Hindlimb muscle (tissue), 1 donor: ENCODE measurements around the gene NAALADL2. TPM values are rescaled to one million over a fixed set of nuclear protein-coding genes. Genes with fewer than 3 reads are reported as not detected.
A peak's percentile ranks its signal among the peaks of the same experiment; 100 is the strongest.
"Not testable (repeated sequence)": the region's sequence is repeated elsewhere in the genome, so short reads cannot be mapped to it uniquely, and the experiment has no call there.

Experiments used
- DNase-seq: peaks from one replicate; pipeline ENCODE4 v3.0.0-alpha.2; 2013
- polyA plus RNA-seq: library from polyadenylated mRNA; unstranded; fragments of 120-200 nt; gene quantifications from one replicate; pipeline ENCODE4 v1.2.1, GENCODE V29; 2013; ENCODE audit not compliant: insufficient read length

The NAALADL2 gene
- polyA plus RNA-seq, 1 donor: 5.5 TPM

DNA sequence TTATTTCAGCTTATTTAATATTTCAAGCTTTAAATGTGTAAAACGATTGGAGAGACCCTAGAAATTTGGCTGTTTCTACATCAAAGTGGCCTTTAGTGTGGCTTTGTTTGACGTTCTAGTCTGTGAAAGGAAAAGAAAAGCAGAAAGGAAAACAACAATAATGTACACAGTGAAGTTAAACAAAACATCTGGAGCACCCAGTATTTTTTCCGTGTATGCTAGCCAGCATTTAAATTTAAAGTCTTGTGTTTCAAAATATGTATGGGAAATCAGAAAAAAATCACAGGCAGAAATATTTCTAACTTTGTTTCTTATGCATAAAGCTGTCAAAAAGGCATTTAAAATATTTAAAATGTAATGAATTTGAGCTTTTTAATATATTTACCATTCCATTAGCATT lies 218.1 kb downstream of the NAALADL2 start:
- DNase-seq: peak; percentile 7

DNA sequence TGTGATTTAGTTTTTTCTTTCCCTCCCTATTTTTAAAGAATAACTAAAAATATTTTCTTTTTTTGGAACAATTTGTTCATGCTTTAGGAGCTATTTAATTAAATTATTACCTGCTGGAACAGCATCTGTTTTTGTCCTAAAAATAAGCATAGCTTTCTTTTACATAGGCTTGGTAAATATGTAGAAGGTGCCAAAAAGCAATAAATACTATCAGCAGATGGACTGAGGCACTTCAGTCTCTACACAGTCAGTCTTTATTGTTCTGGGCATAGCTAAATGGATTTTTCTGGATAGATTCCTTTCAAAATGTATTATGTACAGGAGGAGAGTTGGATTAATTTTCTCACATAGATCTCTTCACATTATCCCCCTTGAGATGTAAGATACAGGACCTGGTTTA lies 223.5 kb downstream of the NAALADL2 start:
- no peak for DNase-seq

DNA sequence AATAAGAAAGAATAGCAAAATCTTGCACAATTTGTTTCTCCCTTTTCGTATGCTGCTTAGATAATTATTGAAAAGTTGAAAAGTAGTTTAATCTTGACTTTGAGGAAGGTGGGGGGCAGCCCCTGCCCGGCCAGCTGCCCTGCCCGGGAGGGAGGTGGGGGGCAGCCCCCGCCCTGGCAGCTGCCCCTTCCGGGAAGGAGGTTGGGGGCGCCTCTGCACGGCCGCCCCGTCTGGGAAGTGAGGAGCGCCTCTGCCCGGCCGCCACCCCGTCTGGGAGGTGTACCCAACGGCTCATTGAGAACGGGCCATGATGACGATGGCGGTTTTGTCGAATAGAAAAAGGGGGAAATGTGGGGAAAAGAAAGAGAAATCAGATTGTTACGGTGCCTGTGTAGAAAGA lies 228.0 kb downstream of the NAALADL2 start:
- DNase-seq: not testable (repeated sequence)

DNA sequence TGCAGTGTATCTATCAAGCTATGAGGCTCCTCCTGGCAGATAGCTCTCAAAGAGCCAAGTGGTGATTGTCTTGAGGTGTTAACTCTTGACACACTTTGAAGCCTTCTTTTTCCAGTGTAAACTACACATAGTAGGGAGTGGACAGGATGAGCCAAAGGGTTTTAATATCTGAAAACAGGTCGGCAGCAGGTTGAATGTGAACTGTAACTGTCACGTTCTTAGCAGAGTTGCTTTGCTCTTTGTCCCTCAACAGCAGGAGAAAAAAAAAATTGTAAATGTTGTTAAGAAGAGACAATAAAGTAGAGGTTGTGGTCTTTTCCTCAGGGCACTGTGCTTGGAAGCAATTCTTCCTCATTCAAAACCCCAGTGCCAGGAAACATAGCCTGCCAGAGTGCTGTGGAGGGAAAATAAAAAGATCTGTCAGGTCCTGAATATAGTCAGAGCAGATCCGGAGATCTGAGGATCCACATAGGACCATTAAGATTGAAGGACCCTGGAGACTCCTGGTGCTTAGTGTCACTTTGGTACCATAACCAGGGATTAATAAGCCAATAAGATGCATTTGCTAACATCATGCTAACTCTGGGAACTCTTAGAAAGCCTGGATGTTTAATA lies 229.7 kb downstream of the NAALADL2 start:
- no peak for DNase-seq

DNA sequence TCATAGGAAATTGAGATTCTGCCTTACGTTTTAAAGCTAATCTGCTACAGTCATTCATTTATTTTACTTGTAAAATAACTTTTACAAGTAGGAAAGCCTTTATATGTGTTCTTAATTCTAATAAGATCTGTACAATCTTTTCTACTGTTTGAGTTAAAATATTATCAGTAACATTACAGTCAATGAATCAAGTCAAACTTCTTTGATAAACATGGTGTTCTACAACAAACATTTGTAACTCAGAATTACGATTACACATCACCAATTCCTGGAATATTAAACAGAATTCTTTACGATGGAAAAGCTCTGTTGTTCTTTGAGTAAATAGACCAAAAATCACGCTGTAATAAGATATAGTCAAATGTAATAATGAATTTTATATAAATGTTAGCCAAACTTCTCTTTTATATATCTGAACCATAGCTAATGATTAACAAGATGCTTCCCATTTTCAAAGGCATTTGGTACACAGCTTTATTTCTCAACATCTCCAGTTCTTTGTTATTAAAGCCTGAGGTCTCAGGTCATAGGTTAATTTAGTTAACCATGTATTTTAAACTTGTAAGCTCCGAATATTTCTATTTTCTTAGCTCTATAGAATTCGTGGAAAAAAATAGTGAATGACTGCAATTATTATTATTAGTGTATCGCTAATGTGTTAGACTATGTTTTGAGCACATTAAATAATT lies 232.4 kb downstream of the NAALADL2 start:
- DNase-seq: no peak

DNA sequence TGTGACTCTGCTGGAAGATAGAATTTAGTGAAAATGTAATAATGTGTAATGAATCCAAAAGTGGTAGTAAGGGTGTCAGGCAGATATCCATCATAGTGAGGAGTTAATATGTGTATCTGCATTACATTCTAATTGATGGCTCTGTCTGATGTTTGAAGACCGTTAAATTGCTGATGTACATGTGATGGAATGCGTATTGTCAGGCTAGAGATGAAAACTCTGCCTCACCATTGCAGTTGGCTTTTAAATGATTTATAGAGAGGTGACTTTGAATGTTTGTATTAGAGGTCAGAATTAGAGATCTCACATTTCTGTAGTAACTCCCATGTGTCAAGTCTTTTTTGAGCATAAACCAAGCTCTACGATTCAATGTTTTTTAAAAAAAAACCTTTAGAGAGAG lies 234.6 kb downstream of the NAALADL2 start:
- DNase-seq: no peak

DNA sequence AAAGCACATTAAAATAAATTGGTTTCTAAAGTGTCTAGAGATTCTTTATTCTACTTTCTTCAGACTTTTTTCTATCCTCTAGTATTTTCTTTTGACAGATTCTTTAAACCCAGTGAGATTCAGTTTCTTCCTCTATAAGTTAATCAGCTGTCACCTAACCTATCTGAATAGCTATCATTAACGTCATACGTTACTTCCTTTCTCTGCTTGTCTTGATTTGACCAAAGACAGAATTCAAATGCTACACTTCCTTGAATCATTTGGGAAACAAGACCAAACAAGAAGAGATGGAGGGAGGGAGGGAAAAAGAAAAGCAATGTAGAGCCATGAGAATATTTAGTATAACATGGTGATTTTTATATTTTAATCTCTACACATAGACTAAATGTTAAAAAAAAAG lies 235.2 kb downstream of the NAALADL2 start:
- no peak for DNase-seq

DNA sequence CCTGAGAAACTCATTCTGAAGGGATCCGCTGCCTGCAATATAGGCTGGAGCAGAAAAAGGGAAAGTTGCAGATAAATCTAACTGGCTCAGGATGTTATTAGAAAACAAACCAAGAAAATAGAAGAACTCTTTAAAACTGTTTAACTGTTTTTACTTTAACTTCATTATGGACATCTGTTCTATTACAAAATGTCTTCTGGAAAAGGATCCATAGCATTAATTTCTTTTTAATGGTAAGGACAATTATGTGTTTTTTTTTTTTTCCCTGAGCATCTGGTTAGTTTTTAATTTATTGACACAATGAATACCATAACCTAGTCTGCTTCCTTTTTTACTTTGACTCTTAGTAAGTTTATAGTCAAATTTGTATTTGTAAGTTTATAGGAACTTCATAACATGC lies 239.5 kb downstream of the NAALADL2 start:
- no peak for DNase-seq

DNA sequence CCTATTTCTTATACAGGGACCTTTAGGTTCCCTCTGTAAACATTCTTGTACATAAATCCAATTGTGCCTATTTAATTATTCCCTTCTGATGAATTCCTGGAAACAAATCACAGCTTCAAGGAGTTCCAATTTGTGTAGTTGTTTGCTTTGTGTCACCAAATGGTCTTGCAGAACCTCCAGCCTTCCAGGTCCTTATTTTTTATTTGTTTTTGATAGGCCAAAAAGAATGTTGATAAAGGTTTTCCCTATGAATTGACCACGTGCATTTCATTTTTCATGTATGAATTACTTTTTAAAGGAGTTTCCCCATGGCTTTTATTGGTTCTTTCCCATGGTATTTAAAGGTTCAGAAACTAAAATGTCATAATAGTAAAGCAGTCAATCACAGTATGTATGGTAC lies 243.0 kb downstream of the NAALADL2 start:
- DNase-seq: no peak

DNA sequence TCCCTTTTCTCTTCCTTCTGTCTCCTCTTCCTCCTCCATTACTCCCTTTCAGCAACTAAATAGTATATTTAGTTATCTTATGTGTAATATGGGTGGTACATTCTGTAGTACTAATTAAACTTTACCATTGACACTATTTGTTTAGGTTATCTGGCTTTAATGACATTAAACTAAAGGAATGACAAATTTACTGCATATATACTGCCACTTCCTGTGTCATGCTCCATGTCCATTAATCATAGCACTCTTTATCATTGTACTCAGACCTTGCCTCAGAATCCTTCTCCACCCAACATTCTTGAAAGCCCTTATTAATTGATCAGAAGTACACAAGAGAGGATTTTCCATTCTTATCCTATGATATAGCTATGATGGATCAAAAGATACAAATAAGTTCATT lies 244.2 kb downstream of the NAALADL2 start:
- no peak for DNase-seq

DNA sequence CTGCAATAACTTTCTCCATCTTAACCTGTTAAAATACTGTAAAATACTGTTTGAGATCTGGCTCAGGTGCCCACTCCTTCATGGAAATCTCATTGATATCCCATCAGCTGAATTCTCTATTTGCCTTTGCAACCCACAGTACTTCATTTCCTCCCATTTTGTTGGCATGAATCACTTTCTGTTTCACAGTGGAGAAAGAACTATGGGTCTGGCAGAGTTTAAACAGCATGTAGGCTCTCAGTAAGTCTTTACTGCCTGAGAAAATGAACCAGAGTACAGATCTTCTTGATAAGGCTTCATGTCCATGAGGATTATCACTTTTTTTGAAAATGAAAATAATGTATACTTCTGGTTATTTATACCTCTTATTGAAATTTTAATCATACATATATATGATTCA lies 245.9 kb downstream of the NAALADL2 start:
- DNase-seq: no peak

DNA sequence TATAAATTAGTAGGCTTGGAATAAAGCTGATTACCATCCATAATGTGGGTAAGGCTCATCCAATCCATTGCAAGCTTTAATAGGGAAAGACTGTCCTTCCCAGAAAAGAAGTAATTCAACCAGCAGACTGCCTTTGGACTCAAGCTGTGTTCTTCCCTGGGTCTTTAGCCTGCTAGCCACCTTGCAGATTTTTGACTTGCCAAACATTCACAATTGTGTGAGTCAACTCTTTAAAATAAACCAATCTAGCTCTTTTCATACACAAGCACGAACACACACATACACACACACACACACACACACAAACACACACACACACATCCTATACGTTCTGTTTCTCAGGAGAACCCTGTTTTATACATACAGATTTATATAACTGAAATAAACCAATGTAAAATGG lies 248.1 kb downstream of the NAALADL2 start:
- no peak for DNase-seq

DNA sequence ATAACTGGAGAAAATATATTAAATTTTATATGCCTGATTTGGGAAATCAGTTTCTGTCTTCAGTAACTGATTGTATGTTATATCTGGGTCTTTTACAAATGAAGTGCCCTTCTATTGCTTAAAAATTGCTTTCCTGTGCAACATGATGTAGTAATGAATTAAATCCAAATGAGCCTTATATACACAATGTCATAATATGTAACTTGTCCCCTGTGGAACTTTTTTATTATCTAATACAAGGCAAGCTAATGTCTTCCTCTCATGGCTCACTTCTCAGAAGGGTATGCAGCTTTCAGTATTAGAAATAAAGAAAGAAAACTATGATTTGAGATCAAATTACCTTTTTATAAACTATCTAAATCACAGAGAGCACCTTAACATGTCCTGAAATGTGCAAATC lies 248.9 kb downstream of the NAALADL2 start:
- no peak for DNase-seq

DNA sequence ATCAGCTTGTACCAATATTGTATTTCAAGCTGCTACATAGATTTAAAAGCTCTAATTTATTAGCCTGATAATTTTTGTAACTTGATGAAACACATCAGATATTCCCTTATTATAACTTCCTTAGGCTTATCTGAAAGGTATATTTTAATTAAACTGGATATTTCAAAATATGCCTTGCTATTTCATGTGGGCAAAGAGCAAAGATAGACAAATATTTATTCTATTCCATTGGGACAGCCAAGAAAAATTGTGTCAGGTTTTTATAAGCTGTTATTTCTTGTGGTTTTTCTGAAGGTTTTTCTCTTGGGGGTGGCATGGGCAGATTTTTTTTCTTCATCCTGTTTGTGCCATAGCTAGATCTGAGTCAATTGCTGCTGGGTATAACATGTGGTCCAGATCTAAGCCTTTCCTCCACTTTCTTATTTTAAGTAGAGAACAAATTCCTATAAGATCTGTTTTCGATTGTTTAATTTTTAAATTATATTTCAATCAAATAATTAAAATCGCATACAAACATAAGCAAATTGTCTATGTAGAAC lies 249.5 kb downstream of the NAALADL2 start:
- DNase-seq: no peak

DNA sequence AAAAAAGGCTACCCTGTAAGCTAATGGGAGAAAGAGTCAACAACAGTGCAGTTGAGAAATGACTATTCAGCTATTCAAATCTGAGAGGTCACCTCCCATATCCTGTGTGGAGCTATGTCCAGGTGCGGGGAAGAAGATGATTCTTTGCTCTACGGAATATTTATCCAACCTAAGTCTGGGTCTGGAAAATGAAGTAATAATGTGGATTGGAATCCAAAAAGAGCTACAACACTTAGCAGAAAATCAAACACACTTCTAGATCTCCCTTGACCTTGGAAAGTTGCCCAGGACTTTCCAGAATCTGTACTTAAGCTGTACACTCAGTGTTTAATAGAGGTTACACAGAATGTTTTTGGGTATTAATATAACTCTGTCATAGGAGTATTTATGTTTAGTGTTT lies 251.9 kb downstream of the NAALADL2 start:
- DNase-seq: peak; percentile 14

DNA sequence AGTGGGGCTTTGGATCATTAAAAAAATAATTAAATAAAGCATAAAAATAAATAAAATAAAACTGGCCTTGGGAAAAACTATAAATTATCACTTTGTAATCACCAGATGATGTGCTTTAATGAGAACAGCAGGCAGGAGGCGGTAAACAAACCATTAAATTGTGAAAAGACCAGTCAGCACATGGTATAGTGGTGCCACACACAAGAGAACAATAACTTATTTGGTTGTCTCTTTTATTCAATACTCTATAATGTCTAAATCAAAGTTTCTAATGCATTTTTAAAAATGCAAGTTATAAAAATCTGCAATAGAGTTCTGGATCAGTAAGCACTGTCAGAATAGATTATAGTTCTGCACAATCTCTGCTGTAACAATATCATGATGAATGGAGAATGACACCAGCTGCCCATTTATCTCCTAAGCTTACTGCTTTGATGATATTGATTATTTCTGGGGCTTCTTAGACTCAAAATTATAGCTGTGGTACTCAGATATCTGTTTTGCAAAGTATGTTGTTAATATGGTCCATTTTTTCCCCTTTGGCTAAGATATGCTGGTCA lies 259.3 kb downstream of the NAALADL2 start:
- no peak for DNase-seq

DNA sequence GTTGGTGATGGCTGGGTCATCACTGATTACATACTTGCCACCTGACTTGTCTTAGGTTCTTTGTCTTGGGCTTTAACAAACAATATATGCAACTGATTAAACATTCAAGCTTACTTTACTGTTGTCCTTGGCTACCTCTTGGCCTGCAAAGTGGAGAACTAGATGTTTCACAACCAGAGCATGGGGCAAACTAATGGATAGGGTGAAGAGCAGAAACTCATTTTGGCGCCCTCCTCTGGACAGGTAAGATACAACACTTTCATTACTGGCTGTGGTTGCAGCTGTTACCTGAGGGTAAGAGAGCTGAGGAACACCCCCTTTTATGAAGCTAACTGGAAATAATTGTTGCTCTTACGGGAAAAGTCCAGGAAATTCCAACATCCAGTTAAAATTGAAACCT lies 262.1 kb downstream of the NAALADL2 start:
- DNase-seq: no peak

DNA sequence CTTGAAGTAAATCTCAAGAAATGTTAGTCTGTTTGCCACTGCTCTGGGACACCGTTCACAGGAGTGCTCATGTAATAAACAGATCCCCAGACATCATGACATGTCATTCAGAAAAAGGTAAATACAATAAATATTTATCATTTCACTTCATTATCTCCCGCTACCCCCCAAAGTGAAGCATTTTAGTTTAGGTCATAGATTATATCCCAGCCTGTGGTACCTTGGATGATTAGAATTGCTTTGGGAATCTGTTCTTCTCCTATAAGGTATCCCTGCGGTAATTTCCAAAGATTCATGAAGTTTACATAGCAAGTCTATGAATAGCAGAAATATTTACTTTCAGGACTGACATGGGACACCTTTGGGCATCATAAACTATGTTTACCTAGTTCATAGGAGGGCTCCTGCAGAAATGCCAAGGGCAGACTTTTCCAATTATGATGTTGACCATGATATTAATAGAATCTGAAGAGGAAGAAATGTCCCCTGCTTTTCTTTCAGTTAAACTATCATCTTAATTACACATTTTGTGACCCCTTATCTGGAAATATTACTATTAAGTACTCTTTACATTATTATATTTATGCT lies 268.0 kb downstream of the NAALADL2 start:
- no peak for DNase-seq

DNA sequence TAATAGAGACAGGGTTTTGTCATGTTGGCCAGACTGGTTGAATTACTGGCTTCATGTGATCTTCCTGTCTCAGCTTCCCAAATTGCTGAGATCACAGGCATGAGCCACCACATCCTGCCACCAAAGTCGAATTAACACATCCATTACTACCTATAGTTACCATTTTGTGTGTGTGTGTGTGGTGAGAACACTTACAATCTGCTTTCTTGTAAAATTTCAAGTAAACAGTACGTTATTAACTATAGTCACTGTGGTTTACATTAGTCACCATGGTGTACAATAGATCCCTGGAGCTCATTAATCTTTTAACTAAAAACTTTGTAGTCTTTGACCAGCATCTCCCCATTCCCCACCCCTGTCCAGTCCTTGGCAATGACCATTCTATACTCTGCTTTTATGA lies 270.0 kb downstream of the NAALADL2 start:
- DNase-seq: no peak

DNA sequence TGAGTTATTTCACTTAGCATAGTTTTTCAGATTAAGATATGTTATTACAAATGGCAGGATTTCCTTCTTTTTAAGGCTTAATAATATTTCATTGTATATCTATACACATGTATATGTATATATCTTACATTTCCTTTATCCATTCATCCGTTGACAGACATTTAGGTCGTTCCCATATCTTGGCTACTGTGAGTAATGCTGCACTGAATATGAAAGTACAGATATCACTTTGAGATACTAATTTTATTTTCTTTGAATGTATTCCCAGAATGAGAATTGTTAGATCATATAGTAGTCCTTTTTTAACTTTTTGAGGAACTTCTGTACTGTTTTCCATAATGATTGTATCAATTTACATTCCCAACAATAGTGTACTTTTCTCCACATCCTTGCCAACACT lies 270.4 kb downstream of the NAALADL2 start:
- DNase-seq: no peak

DNA sequence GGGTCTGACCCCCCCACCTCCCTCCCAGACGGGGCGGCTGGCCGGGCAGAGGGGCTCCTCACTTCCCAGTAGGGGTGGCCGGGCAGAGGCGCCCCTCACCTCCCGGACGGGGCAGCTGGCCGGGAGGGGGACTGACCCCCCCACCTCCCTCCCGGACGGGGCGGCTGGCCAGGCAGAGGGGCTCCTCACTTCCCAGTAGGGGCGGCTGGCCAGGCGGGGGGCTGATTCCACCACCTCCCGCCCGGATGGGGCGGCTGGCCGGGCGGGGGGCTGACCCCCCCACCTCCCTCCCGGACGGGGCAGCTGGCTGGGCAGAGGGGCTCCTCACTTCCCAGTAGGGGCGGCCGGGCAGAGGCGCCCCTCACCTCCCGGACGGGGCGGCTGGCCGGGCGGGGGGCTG lies 272.7 kb downstream of the NAALADL2 start:
- DNase-seq: not testable (repeated sequence)

DNA sequence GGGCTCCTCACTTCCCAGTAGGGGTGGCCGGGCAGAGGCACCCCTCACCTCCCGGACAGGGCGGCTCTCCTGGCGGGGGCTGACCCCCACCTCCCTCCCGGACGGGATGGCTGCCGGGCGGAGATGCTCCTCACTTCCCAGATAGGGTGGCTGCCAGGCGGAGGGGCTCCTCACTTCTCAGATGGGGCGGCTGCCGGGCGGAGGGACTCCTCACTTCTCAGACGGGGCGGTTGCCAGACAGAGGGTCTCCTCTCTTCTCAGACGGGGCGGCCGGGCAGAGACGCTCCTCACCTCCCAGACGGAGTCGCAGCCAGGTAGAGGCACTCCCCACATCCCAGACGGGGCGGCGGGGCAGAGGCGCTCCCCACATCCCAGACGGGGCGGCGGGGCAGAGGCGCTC lies 273.6 kb downstream of the NAALADL2 start:
- not testable (repeated sequence) for DNase-seq

DNA sequence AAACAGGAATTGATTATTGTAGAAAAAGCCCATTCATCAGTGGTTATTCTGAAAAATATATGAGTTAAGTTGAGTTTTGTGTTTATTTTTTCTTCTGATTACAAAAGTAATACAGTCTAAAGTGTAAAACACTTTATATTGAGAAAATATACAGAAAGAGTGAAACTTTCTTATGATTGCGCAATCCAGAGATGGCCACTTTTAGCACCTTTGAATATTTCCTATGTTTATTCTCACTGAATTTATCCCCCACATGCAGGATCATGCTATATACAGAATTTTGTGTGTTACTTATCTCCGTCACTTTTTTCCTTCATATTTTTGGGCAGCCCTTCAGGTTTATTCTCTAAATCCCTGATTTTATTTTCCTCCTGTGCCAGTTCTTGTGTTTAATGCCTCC lies 285.2 kb downstream of the NAALADL2 start:
- DNase-seq: no peak

DNA sequence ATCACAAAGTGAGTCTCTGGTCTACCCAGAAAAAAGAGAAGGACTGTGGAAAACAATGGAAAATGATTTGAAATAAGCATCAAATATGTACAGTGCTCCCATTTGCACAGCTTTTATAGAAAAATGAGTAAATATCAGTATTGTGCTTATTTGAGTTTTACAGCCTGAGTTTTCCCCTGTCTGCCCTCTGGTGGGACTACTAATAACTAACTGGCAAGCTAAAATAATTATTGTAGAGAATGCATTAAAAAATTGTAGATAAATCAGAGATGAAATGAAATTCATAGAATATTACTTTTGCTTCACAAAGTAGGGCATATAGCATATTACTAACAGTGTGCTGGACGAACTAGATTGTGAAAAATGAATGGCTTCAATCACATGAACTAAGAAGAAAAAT lies 287.1 kb downstream of the NAALADL2 start:
- DNase-seq: peak; percentile 4
